Adipose tissue (tissue), 3 donors: Measurements from ENCODE around the gene CMBL. TPM values are rescaled to one million over a fixed set of nuclear protein-coding genes. Genes with fewer than 3 reads are reported as not detected.
"Not testable (repeated sequence)": the region's sequence is repeated elsewhere in the genome, so short reads cannot be mapped to it uniquely, and the experiment has no call there.

Source experiments
- H3K27ac ChIP-seq: one replicate; pipeline ENCODE4 v1.5.1; 2013; ENCODE audit warnings: low read depth, low read length
- WGBS, 3 donors: extraction: QIAGEN DNeasy Blood & Tissue Kit; methylation state at CpG; one replicate each; pipeline ENCODE4 v1.1.7; 2013; 5-methylcytosine and 5-hydroxymethylcytosine counted together
- polyA plus RNA-seq, 3 donors: library from polyadenylated mRNA; stranded (reverse); fragments of 200-250 nt; gene quantifications; one replicate each; pipeline ENCODE4 v1.2.3, GENCODE V29; 2013
- donor health status: healthy with polysubstance abuse.
- donor health status: Bipolar disorder and iron deficiency.
- donor health status: healthy.

CMBL gene
- polyA plus RNA-seq, 3 donors = 14.3 to 28.5 (median 25.6) TPM

DNA sequence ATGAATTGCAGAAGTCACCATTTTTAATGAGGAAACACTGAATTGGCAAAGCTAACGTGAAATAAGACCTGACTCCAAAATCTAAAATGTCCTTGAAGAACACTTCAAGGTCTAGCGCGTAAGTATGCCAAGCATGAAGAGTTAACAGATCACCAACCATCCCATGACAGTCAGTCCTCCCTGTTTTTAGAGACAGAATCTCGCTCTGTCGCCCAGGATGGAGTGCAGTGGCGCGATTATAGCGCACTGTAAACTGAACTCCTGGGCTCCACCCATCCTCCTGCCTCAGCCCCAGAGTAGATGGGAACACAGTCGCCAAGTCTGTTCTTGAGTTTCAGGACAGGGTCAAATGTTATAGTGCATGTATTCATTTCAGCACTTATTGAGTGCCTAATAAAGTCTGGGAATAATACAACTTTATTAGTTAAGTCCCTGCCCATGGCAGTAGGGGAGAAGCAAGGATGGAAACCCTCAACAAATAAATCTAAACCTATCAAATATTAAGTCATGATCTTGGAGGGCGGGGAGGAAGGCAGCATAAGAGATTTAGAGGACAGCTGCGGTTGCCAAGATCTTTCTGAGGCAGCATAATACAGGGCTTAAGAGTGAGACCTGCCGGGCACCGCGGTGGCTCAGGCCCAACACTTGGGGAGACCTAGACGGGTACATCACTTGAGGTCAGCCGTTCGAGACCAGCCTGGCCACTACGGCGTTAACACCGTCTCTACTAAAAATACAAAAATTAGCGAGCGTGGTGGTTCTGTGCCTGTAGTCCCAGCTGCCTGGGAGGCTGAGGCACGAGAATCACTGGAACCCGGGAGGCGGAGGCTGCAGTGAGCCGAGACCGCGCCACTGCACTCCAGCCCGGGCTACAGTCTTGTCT, 59.1 kb downstream of the CMBL start:
- peak overlapping the region; percentile 71 for H3K27ac ChIP-seq
- 55 to 61% (median 61%) methylated on average over 29 of the region's 29 CpGs for WGBS, 3 donors

DNA sequence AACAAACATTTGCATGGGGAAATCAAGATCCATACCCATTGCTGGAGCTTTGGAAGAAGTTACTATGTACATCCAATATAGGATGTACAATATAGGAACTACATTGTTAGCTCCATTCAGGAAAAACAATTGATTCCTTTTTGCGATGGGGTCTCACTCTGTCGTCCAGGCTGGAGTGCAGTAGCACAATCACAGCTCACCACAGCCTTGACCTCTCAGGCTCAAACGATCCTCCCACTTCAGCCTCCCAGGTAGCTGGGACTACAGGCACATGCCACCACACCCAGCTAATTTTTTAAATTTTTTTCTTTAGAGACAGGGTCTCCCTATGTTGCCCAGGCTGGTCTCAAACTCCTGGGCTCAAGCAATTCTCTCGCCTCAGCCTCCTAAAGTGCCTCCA, 60.5 kb downstream of the CMBL start:
- not testable (repeated sequence) for H3K27ac ChIP-seq
- WGBS, 3 donors = 92 to 97% (median 94%) methylated on average over 4 of the region's 4 CpGs

DNA sequence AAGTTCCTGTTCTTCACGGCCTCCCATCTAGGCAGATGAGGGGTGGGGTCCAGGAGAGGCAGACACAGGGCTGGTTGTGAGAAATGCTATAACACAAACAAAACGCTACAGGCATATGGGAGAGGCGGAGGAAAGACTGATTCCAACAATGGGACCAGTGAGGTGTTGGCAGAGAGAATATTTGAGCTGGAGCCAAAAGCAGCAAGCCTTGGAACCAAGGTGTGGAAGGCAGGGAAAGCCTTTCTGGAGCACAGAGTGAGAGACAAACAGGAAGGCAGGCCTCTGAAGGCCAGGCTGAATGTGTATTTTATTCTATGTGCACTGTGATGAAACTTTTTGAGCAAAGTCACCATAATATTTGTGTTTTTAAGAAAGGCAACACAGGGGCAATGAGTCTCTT, 60.9 kb downstream of the CMBL start:
- WGBS, 3 donors = 77 to 88% (median 87%) methylated on average over 3 of the region's 3 CpGs
- no peak overlapping the region for H3K27ac ChIP-seq

DNA sequence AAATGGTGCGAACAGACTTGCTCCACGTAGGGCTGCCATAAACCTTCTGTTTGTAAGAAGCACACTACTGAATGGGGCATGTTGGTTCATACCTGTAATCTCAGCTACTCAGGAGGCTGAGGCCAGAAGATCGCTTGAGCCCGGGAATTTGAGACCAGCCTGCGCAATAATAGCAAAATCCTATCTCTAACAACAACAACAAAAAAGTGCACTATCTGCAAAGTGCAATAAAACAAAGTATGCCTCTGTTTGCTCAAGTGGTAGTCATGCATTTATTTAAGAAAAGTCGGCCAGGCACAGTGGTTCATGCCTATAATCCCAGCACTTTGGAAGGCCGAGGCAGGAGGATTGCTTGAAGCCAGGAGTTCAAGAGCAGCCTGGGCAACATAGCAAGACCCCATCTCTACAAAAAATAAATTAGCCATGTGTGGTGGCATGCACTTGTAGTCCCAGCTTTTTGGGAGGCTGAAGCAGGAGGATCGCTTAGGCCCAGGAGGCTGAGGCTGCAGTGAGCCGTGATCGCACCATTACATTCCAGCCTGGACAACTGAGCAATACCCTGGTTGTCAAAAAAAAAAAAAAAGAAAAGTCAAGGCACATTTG, 63.3 kb downstream of the CMBL start:
- WGBS, 3 donors = 97 to 98% (median 97%) methylated on average over 10 of the region's 10 CpGs
- no peak overlapping the region for H3K27ac ChIP-seq

DNA sequence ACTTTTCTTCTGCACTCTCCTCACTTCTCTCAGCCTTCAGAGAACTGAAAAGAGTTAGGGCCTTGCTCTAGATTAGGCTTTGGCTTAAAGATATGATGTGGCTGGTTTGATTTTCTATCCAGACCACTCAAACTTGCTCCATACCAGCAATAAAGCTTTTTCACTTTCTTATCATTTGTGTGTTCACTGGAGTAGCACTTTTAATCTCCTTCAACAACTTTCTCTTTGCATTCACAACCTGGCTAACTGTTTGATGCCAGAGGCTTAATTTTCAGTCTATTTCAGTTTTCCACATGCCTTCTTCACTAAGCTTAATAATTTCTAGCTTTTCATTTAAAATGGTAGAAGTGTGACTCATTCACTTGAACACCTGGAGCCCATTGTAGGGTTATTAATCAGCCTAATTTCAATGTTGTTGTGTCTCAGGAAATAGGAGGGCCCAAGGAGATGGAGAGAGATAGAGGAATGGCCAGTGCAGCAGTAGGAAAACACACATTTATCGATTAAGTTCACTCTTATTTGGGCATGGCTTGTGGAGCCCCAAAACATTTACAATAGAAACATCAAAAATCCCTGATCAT, 64.0 kb downstream of the CMBL start:
- no peak overlapping the region for H3K27ac ChIP-seq
- 84 to 92% (median 89%) methylated on average over 1 of the region's 1 CpG for WGBS, 3 donors

DNA sequence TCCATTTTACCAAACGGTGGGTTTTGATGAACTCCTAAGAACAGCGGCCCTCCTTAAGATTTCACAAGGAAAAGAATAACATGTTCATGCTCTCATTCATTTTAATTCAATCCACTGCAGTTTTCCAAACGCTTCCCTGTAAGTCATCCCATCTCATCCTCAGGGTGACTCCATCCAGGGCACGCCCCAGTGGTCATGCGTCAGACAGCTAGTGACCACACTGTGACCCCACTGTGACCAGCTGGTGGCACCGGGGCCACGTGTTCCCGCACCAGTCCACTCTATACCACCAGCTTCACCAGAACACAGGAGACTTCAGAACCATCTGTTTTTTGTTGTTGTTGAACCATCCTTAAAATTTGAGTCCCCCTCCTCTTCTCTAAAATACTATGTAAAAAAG, 72.4 kb downstream of the CMBL start:
- WGBS, 3 donors = 90 to 91% (median 90%) methylated on average over 8 of the region's 8 CpGs

DNA sequence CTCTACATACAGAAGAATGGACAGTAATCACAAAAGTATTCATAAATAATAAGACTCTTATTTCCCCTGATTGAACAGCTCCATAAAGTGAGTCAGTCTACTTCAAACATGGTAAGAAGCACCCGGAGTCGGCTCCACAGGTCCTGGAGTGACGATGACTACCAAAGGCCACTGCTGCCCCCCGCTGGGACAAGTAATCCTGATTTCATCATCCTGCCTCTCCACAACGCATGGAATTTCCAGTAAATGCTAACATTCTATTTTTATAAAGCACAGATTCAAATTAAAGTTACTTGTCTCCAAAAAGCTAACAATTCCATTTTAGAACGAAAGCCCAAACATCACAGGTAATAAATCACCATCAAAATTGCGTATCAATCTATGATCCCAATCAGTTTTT, 74.2 kb downstream of the CMBL start:
- 54 to 75% (median 63%) methylated on average over 7 of the region's 7 CpGs for WGBS, 3 donors
- no peak overlapping the region for H3K27ac ChIP-seq

More for the DNA sequence above, 72.4 kb downstream of the CMBL start:
- H3K27ac ChIP-seq = no peak overlapping the region

DNA sequence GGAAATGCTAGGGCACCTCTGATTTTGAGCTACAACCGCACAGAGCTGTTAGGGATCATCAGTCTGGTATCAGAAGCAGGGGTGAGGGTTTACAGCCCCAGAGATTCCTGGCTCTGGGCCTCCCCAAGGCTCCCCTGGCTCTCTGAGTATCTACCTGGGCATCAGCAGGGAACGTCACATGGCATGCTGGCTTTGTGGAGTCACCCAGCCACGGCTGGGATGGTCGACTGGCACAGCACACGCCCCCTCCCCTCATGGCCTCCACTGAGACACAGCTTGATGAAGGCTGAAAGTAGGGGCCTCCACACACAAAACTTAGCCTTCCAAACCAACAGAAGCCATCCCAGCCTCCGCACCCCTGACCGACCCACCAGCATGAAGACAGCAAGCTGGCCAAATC, 74.7 kb downstream of the CMBL start:
- no peak overlapping the region for H3K27ac ChIP-seq
- WGBS, 3 donors = 79 to 87% (median 79%) methylated on average over 7 of the region's 7 CpGs

DNA sequence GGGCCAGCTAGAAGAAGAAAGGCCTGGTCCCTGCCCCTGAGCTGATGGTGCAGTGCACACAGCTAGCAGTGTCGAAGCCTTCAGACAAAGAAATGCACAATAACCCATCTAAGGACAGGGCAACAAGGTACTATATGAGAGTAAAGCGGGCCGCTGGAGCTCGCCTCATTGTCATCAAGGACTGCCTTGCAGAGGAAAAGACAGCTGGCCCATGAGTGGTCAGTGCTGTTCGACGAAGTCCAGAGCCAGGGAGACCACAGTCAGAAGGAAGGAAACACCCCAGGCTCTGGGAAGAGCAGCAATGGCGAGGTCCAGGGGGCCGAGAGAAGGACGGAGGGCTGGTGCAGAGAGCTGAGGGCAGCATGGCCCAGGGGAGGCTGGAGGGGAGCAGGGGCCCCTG, 75.3 kb downstream of the CMBL start:
- 96% methylated on average over 9 of the region's 9 CpGs for WGBS, 3 donors
- H3K27ac ChIP-seq = no peak overlapping the region

DNA sequence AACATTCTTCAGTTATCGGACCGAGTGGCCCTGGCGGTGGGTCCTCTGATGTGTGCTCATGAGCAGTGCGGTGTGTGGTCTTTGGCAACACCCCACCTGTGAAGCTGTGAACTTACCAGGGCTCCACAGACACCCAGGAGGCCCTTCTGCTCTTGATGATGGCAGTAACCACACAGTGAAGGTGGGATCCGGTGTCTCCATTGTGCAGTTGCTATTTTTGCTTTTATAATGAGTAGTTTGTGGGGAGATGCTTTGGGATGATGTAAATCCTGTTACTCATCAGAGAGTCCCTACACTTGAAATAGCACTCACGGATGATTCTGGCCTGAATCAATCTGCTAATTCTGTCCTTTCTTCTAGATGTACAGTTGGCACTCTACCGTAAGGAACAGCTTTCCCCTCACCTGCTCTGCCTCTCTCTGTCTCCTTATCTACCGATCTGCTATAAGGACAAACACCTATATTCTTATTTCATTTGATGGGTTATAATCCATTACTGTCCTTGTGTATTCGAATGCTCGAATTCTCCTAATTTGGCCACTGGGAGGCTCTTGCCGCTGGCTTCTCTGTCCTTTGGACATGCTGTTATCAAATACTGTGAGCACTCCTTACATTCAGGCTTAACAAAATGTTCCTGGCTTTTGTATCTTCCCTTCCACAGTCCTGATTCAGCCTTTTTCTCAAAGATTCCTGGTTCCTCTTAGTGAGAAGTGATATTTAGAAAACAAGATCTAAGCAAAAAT, 78.2 kb downstream of the CMBL start:
- WGBS, 3 donors = 84 to 89% (median 89%) methylated on average over 11 of the region's 11 CpGs
- no peak overlapping the region for H3K27ac ChIP-seq

DNA sequence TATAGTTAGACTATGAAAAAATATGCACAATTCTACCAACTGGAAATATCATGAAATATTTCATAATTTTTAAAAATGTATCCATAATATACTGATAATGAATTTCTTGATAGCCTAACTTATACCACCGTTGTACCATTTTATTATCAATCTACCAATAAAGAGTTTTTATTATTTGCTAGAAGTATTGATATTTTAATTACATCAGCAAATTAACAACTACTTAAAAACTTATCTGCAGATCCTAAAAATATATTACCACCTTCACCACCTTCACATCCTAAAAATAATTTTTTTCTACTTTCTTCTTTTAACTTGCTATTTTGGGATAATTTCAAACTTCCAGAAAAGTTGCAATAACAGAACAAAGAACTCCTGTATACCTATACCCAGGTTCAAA, 79.4 kb downstream of the CMBL start:
- 96 to 100% (median 98%) methylated on average over 1 of the region's 1 CpG for WGBS, 3 donors
- no peak overlapping the region for H3K27ac ChIP-seq

Other genes starting within 250 kb of the CMBL start
- gene ATPSCKMT, start 58.0 kb downstream of the CMBL start, polyA plus RNA-seq = 10 to 100 TPM in 2 of 3 donors, 1 to 10 TPM in 1; 5.1 to 13.4 (median 12.9) TPM
- 100 to 1,000 TPM in 2 of 3 donors, 10 to 100 TPM in 1; 80.2 to 237 (median 107) TPM for gene CCT5, start 57.6 kb downstream of the CMBL start, polyA plus RNA-seq
- gene MARCHF6, start 45.8 kb upstream of the CMBL start, polyA plus RNA-seq = 10 to 100 TPM; 32.5 to 42.6 (median 33.5) TPM
- gene ROPN1L, start 134.0 kb upstream of the CMBL start, polyA plus RNA-seq = 1 to 10 TPM in 2 of 3 donors, under 1 TPM in 1; 0.89 to 2.6 (median 2.1) TPM